GM21528 (cell line): ENCODE data around the gene SPX.

Experiments
- ATAC-seq: cut with Tn5 transposase; IDR thresholded peaks from one replicate; pipeline ENCODE4 v1.9.1; 2021; ENCODE audit warnings: mild to moderate bottlenecking, moderate library complexity; ENCODE audit not compliant: unreplicated experiment, low FRiP score

The SPX gene

GRCh38 chr12:21573733-21574358 lies 47.8 kb downstream of the SPX start:
- no peak for ATAC-seq

DNA sequence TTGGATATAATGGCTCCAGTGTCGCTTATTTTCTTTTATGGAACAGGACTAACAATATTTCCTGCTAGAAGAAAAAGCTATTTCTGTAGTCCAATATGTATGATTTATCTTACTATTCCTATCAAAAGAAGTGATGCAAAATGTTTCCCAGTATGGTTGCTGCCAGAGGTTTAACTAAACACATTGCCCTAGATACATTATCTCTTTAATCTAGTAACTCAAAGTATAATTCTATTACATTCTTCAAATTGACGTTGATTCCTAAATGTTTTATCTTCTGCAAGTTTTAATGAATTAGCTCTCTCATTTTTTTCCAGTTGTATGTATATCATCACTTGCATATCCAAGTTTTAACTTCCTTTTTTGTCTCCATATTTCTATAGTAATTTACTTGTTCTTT lies 50.3 kb downstream of the SPX start:
- ATAC-seq: no peak

DNA sequence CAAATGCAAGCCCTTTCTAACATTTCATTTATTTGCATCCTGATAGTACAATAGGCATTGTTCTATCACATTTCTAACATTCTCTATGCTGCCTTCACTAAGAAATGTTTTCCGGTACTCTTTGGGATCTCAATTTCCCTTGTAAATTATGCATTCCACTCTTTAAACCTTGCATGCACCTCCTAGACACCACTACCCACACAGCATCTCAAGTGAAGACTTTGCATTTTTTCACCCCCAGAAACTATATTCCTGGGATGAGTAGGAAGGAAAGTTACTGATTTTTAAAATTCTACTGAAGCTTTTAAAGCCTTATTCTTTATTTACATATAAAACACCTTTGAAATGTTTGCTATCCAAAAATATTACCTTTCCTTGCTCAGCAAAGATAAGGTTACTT lies 51.4 kb downstream of the SPX start:
- ATAC-seq: no peak

DNA sequence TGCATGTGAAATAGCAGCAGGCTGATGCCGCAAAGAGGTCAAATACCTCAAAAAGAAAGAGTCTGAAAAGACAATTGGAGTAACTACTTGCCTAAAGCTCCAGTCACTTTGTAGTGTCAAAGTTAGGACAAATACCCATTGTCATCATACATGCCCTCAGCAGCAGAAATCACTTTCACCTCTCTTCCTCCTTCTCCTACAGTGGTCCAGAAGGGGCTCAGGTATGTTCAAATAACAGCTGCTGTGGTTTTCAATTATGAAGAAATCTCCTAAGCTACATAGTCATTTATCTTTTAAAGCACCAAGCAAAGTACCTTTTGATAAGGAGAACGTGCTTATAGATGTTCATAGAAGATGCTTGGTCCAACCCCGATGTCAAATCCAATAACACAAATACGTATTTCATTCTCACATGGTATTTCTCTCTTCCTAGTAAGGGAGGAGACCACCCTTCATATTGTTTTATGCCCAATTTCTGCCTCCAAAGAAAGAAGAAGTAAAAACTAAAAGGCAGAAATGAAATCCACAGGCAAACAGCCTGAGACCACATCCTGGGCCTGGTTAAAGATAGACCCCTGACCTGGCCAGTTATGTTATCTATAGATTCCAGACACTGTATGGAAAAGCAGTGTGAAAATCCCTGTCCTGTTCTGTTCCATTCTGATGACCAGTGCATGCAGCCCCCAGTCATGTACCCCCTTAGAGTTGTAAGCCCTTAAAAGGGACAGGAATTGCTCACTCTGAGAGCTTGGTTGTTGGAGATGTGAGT lies 54.8 kb downstream of the SPX start:
- ATAC-seq: no peak
